Loucy (cell line): Measurements from ENCODE around the gene COL11A2.

Source experiments
- CTCF ChIP-seq: fragments of 200-600 bp; sonication (generic); conservative IDR thresholded peaks from 2 replicates; pipeline ENCODE4 v1.5.1; 2014; ENCODE audit warnings: mild to moderate bottlenecking, antibody characterized with exemption, low read length
- EZH2phosphoT487 ChIP-seq: fragments of 200-600 bp; IDR thresholded peaks from 2 replicates; pipeline ENCODE4 v1.6.1; 2018; ENCODE audit warnings: antibody characterized with exemption, mild to moderate bottlenecking, moderate library complexity, borderline replicate concordance

- TF ChIP-seq CTCF (no peak), EZH2phosphoT487 (no peak)
Observed at GRCh38 chr6:33116417-33116816, 75.8 kb downstream of the COL11A2 start.
